Stimulated activated CD8-positive, alpha-beta memory T cell treated with anti-CD3 and anti-CD28 coated beads, Interleukin-15, amount 100 ng/mL, for 48 hours (primary cell): Measurements from ENCODE around the gene TP53RK.

ENCODE experiments used
- DNase-seq, 2 donors: peaks; one replicate each; pipeline ENCODE4 v3.0.0-alpha.2; 2020; ENCODE audit warnings: low read depth in 2 of 2

The TP53RK gene

GRCh38 chr20:46706242-46706641 is 17.0 kb upstream of the TP53RK start:
- no peak for DNase-seq

- DNase-seq = no peak
These were observed 16.1 kb upstream of the TP53RK start for GRCh38 chr20:46705378-46705729.

- no peak for DNase-seq
These were observed 15.6 kb upstream of the TP53RK start for GRCh38 chr20:46704714-46705377.

GRCh38 chr20:46703435-46703834 is 14.2 kb upstream of the TP53RK start:
- DNase-seq = no peak

- no peak for DNase-seq
These were observed 13.4 kb upstream of the TP53RK start for GRCh38 chr20:46702447-46703203.

- DNase-seq = no peak
These were observed 12.7 kb upstream of the TP53RK start for GRCh38 chr20:46701986-46702385.

GRCh38 chr20:46701556-46701955 is 12.3 kb upstream of the TP53RK start:
- DNase-seq = no peak

- no peak for DNase-seq
These were observed 11.8 kb upstream of the TP53RK start for GRCh38 chr20:46701057-46701456.

- DNase-seq = no peak
These were observed 11.2 kb upstream of the TP53RK start for GRCh38 chr20:46700481-46700880.

- DNase-seq = no peak
These were observed 10.6 kb upstream of the TP53RK start for GRCh38 chr20:46699651-46700359.

- no peak for DNase-seq
These were observed 9.5 kb upstream of the TP53RK start for GRCh38 chr20:46698788-46699187.

- no peak for DNase-seq
These were observed 7.6 kb upstream of the TP53RK start for GRCh38 chr20:46696791-46697279.

GRCh38 chr20:46695892-46696291 is 6.6 kb upstream of the TP53RK start:
- no peak for DNase-seq

GRCh38 chr20:46694484-46694883 is 5.2 kb upstream of the TP53RK start:
- DNase-seq = no peak

GRCh38 chr20:46691196-46691595 is 2.0 kb upstream of the TP53RK start:
- no peak for DNase-seq

GRCh38 chr20:46690219-46691106 is 1.2 kb upstream of the TP53RK start:
- DNase-seq = no peak

- no peak for DNase-seq
These were observed 476 bp upstream of the TP53RK start for GRCh38 chr20:46689754-46690085.

- no peak for DNase-seq
These were observed 828 bp downstream of the TP53RK start for GRCh38 chr20:46688151-46689081.

- no peak for DNase-seq
These were observed 5.1 kb downstream of the TP53RK start for GRCh38 chr20:46683939-46684750.

- no peak for DNase-seq
These were observed 5.6 kb downstream of the TP53RK start for GRCh38 chr20:46683668-46683938.
